GM18508 (cell line): ENCODE results near the gene PCDHB6.
"Not testable (repeated sequence)": the region's sequence is repeated elsewhere in the genome, so short reads cannot be mapped to it uniquely, and the experiment has no call there.

ENCODE experiments used
- ATAC-seq: cut with Tn5 transposase; IDR thresholded peaks from one replicate; pipeline ENCODE4 v1.9.1; 2021; ENCODE audit warnings: moderate number of reproducible peaks; ENCODE audit not compliant: insufficient read depth, unreplicated experiment

Gene PCDHB6

GRCh38 chr5:141157356-141157755 is 7.5 kb downstream of the PCDHB6 start:
- ATAC-seq, result not testable (repeated sequence)

GRCh38 chr5:141157901-141158300 is 8.0 kb downstream of the PCDHB6 start:
- ATAC-seq, result not testable (repeated sequence)

- no peak for ATAC-seq
Observed at GRCh38 chr5:141172381-141173204, 22.7 kb downstream of the PCDHB6 start, which contains the start of gene PCDHB7. PCDHB7 (plus strand) TSS chr5:141172644; CDS start chr5:141172836, 192 bp downstream.

- not testable (repeated sequence) for ATAC-seq
Observed at GRCh38 chr5:141174291-141175104, 24.6 kb downstream of the PCDHB6 start.

- no peak for ATAC-seq
Observed at GRCh38 chr5:141175933-141176332, 26.1 kb downstream of the PCDHB6 start.

GRCh38 chr5:141177577-141178191 is 27.8 kb downstream of the PCDHB6 start, which contains the start of gene PCDHB8:
PCDHB8 (plus strand) TSS chr5:141177790; CDS start chr5:141178035, 245 bp downstream.
- ATAC-seq, result not testable (repeated sequence)

- ATAC-seq, result not testable (repeated sequence)
Observed at GRCh38 chr5:141179371-141179770, 29.5 kb downstream of the PCDHB6 start.

GRCh38 chr5:141179876-141180275 is 30.0 kb downstream of the PCDHB6 start:
- not testable (repeated sequence) for ATAC-seq

GRCh38 chr5:141180313-141180712 is 30.5 kb downstream of the PCDHB6 start:
- ATAC-seq, result no peak

GRCh38 chr5:141182248-141182647 is 32.4 kb downstream of the PCDHB6 start, which contains the start of gene PCDHB16:
PCDHB16 (plus strand) TSS chr5:141182387; CDS start chr5:141182560, 173 bp downstream.
- no peak for ATAC-seq

GRCh38 chr5:141184117-141184855 is 34.4 kb downstream of the PCDHB6 start:
- not testable (repeated sequence) for ATAC-seq

GRCh38 chr5:141186897-141187512 is 37.1 kb downstream of the PCDHB6 start, which contains the start of gene PCDHB9:
PCDHB9 (plus strand) TSS chr5:141187161; CDS start chr5:141187319, 158 bp downstream.
- ATAC-seq, result no peak

- ATAC-seq, result not testable (repeated sequence)
Observed at GRCh38 chr5:141188682-141189081, 38.8 kb downstream of the PCDHB6 start.

GRCh38 chr5:141189131-141189530 is 39.3 kb downstream of the PCDHB6 start:
- ATAC-seq, result not testable (repeated sequence)

GRCh38 chr5:141192110-141192725 is 42.4 kb downstream of the PCDHB6 start, which contains the start of gene PCDHB10:
PCDHB10 (plus strand) TSS chr5:141192353; CDS start chr5:141192553, 200 bp downstream.
- no peak for ATAC-seq

- not testable (repeated sequence) for ATAC-seq
Observed at GRCh38 chr5:141194332-141194731, 44.5 kb downstream of the PCDHB6 start.

- ATAC-seq, result no peak
Observed at GRCh38 chr5:141196363-141196762, 46.5 kb downstream of the PCDHB6 start.

- ATAC-seq, result no peak
Observed at GRCh38 chr5:141199359-141200235, 49.7 kb downstream of the PCDHB6 start, which contains the start of gene PCDHB11. PCDHB11 (plus strand) TSS chr5:141199627; CDS start chr5:141199775, 148 bp downstream.
